IPS-18c (cell line): ENCODE results near the gene TCL1A.
"Not testable (repeated sequence)": the region's sequence is repeated elsewhere in the genome, so short reads cannot be mapped to it uniquely, and the experiment has no call there.

Source experiments
- H3K4me3 ChIP-seq: 2 replicates; pipeline ENCODE4 v1.7.0; 2013; ENCODE audit warnings: low read depth, mild to moderate bottlenecking, low read length, moderate library complexity; ENCODE audit not compliant: insufficient read depth
- H3K9me3 ChIP-seq: one replicate; pipeline ENCODE4 v1.6.1; 2013; ENCODE audit warnings: mild to moderate bottlenecking, low read length, moderate library complexity; ENCODE audit not compliant: control insufficient read depth, insufficient read depth

Gene TCL1A

DNA sequence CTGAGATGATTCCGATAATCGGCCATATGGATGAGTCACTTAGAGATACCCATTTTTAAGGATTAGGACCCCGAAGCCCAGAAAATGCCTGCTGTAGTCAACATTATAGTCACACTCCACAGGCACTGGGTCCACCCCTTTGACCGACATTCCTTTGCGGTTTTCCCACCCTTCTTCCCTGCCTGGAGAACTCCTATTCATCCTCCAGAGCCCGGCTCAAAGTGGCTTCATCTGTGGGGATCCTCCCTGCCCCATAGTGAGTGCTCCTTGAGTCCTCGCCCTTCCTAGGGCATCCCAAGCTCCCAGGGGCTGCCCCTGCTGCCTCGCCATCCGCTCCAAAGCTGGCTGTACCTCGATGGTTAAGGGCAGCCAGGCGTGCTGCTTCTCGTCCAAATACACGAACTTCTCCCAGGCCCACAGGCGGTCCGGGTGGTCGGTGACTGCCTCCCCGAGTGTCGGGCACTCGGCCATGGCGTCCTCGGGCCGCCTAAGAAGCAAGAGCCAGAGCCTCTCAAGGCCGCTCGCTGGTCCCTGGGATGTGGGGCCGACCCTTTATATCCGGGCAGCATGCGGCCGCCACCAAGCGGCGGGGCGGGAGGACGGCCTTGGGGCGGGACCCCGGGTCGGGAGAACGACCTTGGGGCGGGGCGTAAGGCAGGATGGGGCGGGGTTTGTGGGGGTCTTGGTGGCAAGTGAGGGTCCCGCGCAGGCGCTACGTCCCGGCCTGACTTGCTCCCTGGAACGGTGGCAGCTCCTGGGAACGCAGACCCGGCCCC lies at the start of gene TCL1A:
TCL1A (minus strand) TSS at position 530 of the 776 bp plus-strand sequence; CDS start at position 471, 59 bp downstream.
- H3K4me3 ChIP-seq, result no peak within 1 kb of the TSS
- H3K9me3 ChIP-seq, result no peaks in the 10 kb centered on the region

GRCh38 chr14:95763032-95763431 lies 49.1 kb upstream of the TCL1A start:
- H3K4me3 ChIP-seq, H3K9me3 ChIP-seq: not testable (repeated sequence)

DNA sequence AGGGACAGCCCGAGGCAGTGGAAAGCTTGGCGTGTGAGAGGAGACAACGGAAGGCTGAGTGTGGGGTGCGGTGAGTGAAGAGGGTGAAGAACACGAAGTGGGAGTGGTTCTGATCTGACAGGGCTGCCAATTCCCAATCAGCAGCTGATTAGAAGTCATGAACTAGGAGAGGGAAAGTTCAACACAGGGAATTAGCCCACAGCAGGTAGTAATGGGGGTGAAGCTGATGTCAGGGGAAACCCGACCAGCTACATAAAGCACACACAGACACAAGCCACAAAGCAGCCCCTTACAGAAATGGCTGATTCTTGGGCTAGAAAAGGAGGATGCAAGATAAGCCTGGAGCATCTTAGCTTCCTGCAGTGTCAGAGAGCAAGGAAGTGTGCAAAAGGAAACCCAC lies 47.5 kb upstream of the TCL1A start:
- no peak overlapping the region for H3K4me3 ChIP-seq
- H3K9me3 ChIP-seq, result no peaks in the 10 kb centered on the region

DNA sequence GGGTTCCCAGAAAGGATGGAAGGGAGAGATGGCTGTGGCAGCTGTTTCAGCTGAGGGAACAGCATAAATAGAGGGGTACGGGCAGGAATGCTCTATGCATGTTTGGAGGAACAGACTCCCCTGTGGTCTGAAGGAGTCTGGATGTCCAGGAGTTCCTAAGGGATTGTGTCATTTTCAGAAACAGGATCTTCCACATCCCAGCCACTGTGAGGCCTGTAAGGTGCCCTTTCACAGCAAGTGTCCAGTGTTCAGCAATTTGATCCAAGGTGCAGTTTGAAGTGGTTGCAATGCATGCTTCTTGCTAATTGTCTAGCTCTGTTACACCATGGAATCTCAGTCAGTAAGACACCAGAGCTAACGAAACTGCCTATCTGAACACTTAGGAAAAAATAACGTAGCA lies 46.7 kb upstream of the TCL1A start:
- Histone ChIP-seq H3K9me3 (no peaks in the 10 kb centered on the region), H3K4me3 (no peak overlapping the region)

DNA sequence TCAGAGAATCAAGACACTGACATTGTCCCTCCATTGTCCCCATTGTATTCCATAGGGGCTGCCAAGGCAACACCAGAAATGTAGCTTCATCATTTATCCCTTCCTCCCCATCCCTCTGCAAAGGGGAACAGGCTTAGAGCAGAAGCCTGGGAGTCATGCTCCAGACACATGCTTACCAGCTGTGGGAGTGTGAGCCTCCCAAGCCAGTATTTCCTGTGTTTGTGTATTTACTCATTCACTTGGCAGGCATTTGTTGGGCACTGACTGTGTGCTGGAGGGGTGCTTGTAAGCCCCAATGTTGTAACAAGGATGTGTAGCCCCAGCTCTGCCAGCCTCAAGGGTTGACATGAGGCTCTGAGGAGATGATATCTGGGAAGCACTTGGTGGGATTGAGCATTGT lies 46.0 kb upstream of the TCL1A start:
- H3K4me3 ChIP-seq, result no peak overlapping the region

DNA sequence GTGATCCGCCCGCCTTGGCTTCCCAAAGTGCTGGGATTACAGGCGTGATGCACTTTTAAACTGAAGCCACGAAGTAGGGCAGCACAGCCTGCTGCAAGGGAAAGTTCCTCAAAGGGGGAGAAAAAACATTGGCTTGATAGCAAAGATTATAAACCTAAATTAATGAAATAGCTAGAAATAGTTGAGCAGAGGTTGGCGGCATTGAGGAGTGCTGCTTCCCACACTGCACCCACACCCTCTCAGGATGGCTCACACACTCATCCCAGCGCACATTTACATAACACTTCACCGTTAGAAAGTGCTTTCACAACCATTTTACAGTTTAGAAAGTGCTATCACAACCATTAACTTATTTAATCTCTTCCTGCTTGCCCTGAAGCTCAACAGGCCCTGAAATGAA lies 44.4 kb upstream of the TCL1A start:
- Histone ChIP-seq H3K9me3 (no peaks in the 10 kb centered on the region), H3K4me3 (no peak overlapping the region)

More for the DNA sequence above, 46.0 kb upstream of the TCL1A start:
- H3K9me3 ChIP-seq, result no peaks in the 10 kb centered on the region

DNA sequence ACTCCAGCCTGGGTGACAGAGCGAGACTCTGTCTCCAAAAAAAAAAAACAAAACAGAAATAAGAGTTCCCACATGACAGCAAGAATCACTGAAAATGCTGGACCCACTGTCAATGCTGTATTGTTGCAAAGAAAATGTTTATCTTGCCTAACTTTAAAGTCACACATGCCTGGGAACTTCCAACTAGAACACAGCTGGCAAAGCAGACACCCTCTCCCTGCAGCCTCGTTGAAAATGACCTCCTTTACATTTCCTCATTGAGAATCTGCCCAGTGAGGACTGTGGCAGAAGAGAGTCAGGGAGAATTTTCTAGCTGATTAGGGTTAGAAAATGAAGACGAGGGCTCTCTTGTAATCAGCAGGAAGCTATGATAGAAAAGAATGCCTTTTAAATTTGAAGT lies 42.8 kb upstream of the TCL1A start:
- H3K4me3 ChIP-seq, result no peak overlapping the region
- no peaks in the 10 kb centered on the region for H3K9me3 ChIP-seq

- H3K4me3 ChIP-seq, result no peak overlapping the region
- no peaks in the 10 kb centered on the region for H3K9me3 ChIP-seq
Measured at GRCh38 chr14:95756127-95756526, 42.2 kb upstream of the TCL1A start.

GRCh38 chr14:95741781-95742180 lies 27.9 kb upstream of the TCL1A start:
- Histone ChIP-seq H3K4me3 (no peak overlapping the region), H3K9me3 (no peaks in the 10 kb centered on the region)

GRCh38 chr14:95741038-95741490 lies 27.1 kb upstream of the TCL1A start:
- no peaks in the 10 kb centered on the region for H3K9me3 ChIP-seq
- no peak overlapping the region for H3K4me3 ChIP-seq

DNA sequence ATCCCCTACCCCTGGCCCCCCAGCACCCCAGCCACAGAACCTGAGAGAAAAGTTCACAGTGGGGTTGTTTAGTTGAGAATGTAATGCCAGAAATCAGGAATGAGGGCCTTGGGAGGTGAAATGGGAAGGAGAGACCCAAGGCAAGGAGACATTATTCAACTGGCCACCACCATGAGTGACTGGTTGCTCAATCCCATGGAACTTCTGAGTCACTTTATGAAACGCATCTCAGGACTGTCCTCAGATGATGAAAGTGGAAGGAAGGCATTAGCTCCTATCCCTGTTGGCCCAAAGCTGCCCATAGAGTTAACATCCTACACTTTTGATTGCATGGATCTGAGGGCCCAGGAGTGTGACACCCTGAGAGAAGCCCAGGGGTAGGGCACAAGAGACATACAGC lies 25.4 kb upstream of the TCL1A start:
- Histone ChIP-seq H3K9me3 (no peaks in the 10 kb centered on the region), H3K4me3 (no peak overlapping the region)

GRCh38 chr14:95733212-95733611 lies 19.3 kb upstream of the TCL1A start:
- no peak overlapping the region for H3K4me3 ChIP-seq
- peaks cover 3% of the 10 kb centered on the region for H3K9me3 ChIP-seq

GRCh38 chr14:95730126-95730525 lies 16.2 kb upstream of the TCL1A start:
- no peak overlapping the region for H3K4me3 ChIP-seq
- peaks cover 3% of the 10 kb centered on the region for H3K9me3 ChIP-seq

DNA sequence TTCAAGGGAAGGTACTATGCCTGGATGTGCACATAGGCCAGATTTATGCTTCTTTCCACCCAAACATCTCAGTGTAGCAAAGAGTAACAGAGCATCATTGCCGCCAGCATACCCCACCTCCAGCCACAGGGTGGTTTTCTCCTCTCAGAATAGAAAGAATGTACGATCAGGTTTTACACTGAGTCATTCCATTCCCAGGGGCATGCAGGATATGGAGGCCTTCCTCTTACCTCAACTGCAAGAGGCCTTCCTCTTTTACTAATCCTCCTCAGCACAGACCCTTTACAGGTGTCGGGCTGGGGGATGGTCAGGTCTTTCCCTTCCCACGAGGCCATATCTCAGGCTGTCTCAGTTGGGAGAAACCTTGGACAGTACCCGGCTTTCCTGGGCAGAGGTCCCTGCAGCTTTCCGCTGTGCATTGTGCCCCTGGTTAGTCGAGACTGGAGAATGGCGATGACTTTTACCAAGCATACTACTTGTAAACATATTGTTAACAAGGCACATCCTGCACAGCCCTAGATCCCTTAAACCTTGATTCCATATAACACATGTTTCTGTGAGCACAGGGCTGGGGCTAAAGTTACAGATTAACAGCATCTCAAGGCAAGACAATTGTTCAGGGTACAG lies 15.6 kb upstream of the TCL1A start:
- not testable (repeated sequence) for H3K4me3 ChIP-seq, H3K9me3 ChIP-seq

DNA sequence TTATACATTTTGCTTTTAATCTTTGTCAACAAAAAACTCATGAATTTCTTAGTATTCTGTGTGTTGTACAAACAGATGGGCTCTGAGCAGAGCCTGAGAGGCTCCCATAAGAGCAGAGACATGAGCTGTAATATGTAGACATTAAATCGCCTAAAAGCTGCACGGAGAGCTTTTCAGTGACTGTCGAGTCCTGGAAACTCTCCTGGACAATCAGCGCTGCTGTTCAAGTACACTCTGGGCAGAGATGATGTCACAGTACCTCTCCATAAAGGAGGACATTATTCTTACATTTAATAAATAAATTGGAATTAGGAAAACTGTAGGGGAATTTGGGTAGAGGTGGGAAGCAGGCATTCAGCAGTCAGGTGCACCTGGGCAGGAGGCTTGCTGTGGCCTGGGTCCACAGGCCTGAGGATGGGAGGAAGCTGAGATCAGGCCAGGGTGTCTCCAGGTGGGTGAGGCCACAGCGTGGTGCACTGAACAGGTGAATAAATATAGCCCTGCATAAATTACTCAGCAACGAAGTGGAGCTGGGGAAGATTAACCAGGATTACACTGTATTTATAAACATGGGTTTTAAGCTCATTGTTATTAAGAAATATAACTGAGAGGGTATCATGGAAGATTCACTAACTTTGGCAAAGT lies 13.3 kb upstream of the TCL1A start:
- no peak overlapping the region for H3K4me3 ChIP-seq
- no peaks in the 10 kb centered on the region for H3K9me3 ChIP-seq

GRCh38 chr14:95725685-95726336 lies 11.9 kb upstream of the TCL1A start:
- Histone ChIP-seq H3K4me3 (no peak overlapping the region), H3K9me3 (no peaks in the 10 kb centered on the region)

- no peak overlapping the region for H3K4me3 ChIP-seq
- no peaks in the 10 kb centered on the region for H3K9me3 ChIP-seq
Measured at GRCh38 chr14:95722525-95723190, 8.7 kb upstream of the TCL1A start.
